GM23248 (cell line): ENCODE measurements around the gene ARAP3.

Experiments used
- EZH2 ChIP-seq: fragments of 200-600 bp; sonication (generic); IDR thresholded peaks from 2 replicates; pipeline ENCODE4 v1.6.1; 2018; ENCODE audit warnings: antibody characterized with exemption, mild to moderate bottlenecking; ENCODE audit not compliant: insufficient read depth, poor library complexity, severe bottlenecking
- EZH2phosphoT487 ChIP-seq: fragments of 200-600 bp; sonication (generic); IDR thresholded peaks from 2 replicates; pipeline ENCODE4 v1.6.1; 2018; ENCODE audit warnings: antibody characterized with exemption, moderate library complexity, mild to moderate bottlenecking, low read depth; ENCODE audit not compliant: insufficient read depth

DNA sequence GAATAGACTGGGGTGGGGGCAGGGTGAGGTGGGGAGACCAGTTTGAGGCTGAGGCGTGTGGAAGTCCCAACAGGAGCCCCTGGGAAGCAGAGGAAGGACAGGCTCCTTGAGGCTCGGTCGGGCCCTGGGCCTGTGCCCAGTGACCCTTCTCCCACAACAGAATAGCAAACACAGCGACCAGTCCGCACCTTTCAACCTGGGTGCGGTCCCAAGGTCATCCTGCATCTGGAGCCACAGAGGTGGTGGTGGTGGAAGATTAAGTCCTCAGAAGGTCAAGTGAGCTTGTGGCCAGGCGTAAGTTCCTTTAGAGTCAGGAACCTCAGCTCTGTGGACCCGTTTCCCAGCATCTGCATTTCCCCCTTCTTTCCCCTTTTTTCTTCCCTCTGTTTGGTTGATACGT, 26.0 kb upstream of the ARAP3 start:
- TF ChIP-seq EZH2phosphoT487 (no peak), EZH2 (no peak)
